Esophagus muscularis mucosa (tissue), 4 donors: ENCODE data around the gene SART1.

Source experiments
- CTCF ChIP-seq, 3 experiments: fragments of 200-600 bp in 2 of 3; fragments of 450-650 bp in 1 of 3; sonication (generic) in 2 of 3; IDR thresholded peaks; one replicate each; pipeline ENCODE4 v1.5.1; 2017 to 2019; ENCODE audit warnings: antibody characterized with exemption in 3 of 3, mild to moderate bottlenecking in 2 of 3, moderate library complexity in 1 of 3
- EP300 ChIP-seq: sonication (generic); formaldehyde crosslinking; IDR thresholded peaks from one replicate; pipeline ENCODE4 v1.6.1; 2017; ENCODE audit warnings: antibody characterized with exemption
- POLR2A ChIP-seq: fragments of 450-650 bp; IDR thresholded peaks from one replicate; pipeline ENCODE4 v1.6.1; 2017; ENCODE audit warnings: antibody characterized with exemption, moderate library complexity, mild to moderate bottlenecking, low read depth

GRCh38 chr11:66014804-66015453 lies 53.4 kb downstream of the SART1 start:
- no peak for TF ChIP-seq POLR2A
- TF ChIP-seq CTCF (IDR thresholded peaks at IDR 0.05), result no peak
- TF ChIP-seq EP300, result no peak
